Adrenal gland (tissue), 19 donors: ENCODE data around the gene ACBD7. TPM values are rescaled to one million over a fixed set of nuclear protein-coding genes. Genes with fewer than 3 reads are reported as not detected.

Source experiments
- DNase-seq, 7 donors: peaks; one replicate each; pipeline ENCODE4 v3.0.0-alpha.2; 2019 to 2020
- H3K27ac ChIP-seq, 5 donors: fragments of 200-600 bp; sonication (generic) in 4 of 5; 1 replicate in 3 of 5; 2 replicates in 2 of 5; pipeline versions ENCODE4 v1.5.1 to v1.8.0; 2016 to 2020; ENCODE audit warnings: mild to moderate bottlenecking in 1 of 5
- H3K27me3 ChIP-seq: fragments of 200-600 bp; 2 replicates; pipeline ENCODE4 v1.8.0; 2021
- H3K36me3 ChIP-seq, 2 donors: fragments of 200-600 bp; replicated peaks in 1 of 2; 1 replicate in 1 of 2; 2 replicates in 1 of 2; pipeline versions ENCODE4 v1.5.1 to v1.8.0; 2018 to 2022
- H3K4me1 ChIP-seq, 2 donors: fragments of 200-600 bp; replicated peaks in 1 of 2; 1 replicate in 1 of 2; 2 replicates in 1 of 2; pipeline versions ENCODE4 v1.5.1 to v1.8.0; 2018 to 2021
- H3K4me3 ChIP-seq, 4 donors: fragments of 200-600 bp; sonication (generic) in 3 of 4; one replicate each; pipeline ENCODE4 v1.5.1; 2016 to 2018
- H3K9me3 ChIP-seq, 3 donors: fragments of 200-600 bp; sonication (generic) in 1 of 3; replicated peaks in 1 of 3; 1 replicate in 2 of 3; 2 replicates in 1 of 3; pipeline versions ENCODE4 v1.5.1 to v1.8.0; 2016 to 2021
- POLR2A ChIP-seq, 2 donors: fragments of 450-650 bp; IDR thresholded peaks; one replicate each; pipeline ENCODE4 v1.6.1; 2017; ENCODE audit warnings: antibody characterized with exemption in 2 of 2, mild to moderate bottlenecking in 2 of 2, moderate library complexity in 1 of 2
- WGBS, 4 donors: extraction: QIAGEN DNeasy Blood & Tissue Kit in 2 of 4; methylation state at CpG; one replicate each; pipeline versions ENCODE4 v1.1.5 to v1.1.7; 2013 to 2017; 5-methylcytosine and 5-hydroxymethylcytosine counted together
- intact Hi-C, 2 donors: fragments of 100-400 bp; cut with DNase I; formaldehyde crosslinking; loops; one replicate each; pipeline versions ENCODE4 v1.14.1 to v1.15.0; 2022 to 2023
- long read RNA-seq, 10 donors: library from polyadenylated mRNA in 3 of 10; unstranded in 2 of 10; stranded (forward) in 1 of 10; transcript quantifications; one replicate each; pipeline ENCODE4 v2.0.0 and lab custom pipeline, GENCODE V29; 2021 to 2026
- polyA plus RNA-seq, 3 donors: library from polyadenylated mRNA; stranded (reverse); fragments of 200-250 nt in 2 of 3; fragments of 350-450 nt in 1 of 3; fragmentation: Illumina TruSeq in 1 of 3; extraction: RNeasy Lipid Tissue Mini Kit (QIAGEN cat#74804) in 1 of 3; gene quantifications; one replicate each; pipeline ENCODE4 v1.2.3, GENCODE V29; 2013 to 2014
- total RNA-seq, 9 donors: library from RNA; depleted of rRNA in 4 of 9; stranded (reverse); fragments of >200 nt in 4 of 9; fragments of 120-200 nt in 1 of 9; fragmentation: NEBNext Ultra II Directional in 1 of 9; extraction: Animal tissue kit (Norgen Biotek cat#: 25700) in 1 of 9; gene quantifications; one replicate each; pipeline versions ENCODE4 v1.1.0 to v1.2.4, GENCODE V29; 2013 to 2023
- TF ChIP-seq, protein P1 (sequence below), 6 experiments: fragments of 450-650 bp in 4 of 6; fragments of 200-600 bp in 2 of 6; sonication (generic) in 1 of 6; IDR thresholded peaks; 1 replicate in 5 of 6; 2 replicates in 1 of 6; pipeline versions ENCODE4 v1.5.1 to v1.8.0; 2016 to 2021; ENCODE audit warnings: antibody characterized with exemption in 6 of 6, mild to moderate bottlenecking in 2 of 6, moderate library complexity in 1 of 6
- donor health status: healthy with polysubstance abuse.
- donor health status: Bipolar disorder and iron deficiency.
- donor health status: DM: yes; HTN: yes; CAD: no.
- donor health status: DM: no; HTN: no; CAD: no.
- donor health status: DM: no; HTN: no; CAD: no.
- donor health status: DM: yes; HTN: yes; CAD: no.

ACBD7 gene
- 1 to 10 TPM in 1 of 9 donors, under 1 TPM in 3, not detected in 5; 0.23 to 1.4 (median 0.37) TPM for total RNA-seq
- polyA plus RNA-seq, result under 1 TPM in 1 of 3 donors, not detected in 2; 0.18 TPM
- long read RNA-seq, donor 1, result 0 reads
- long read RNA-seq, donor 2, result 0 reads
- long read RNA-seq, donor 3, result 0 reads
- long read RNA-seq, donor 4, result 0 reads
- long read RNA-seq, donor 5, result 0 reads
- long read RNA-seq, donor 6, result 0 reads
- long read RNA-seq, donor 7, partial matches to known transcripts, result 0 of 1 reads
- long read RNA-seq, donor 7, other reads (novel, unspliced or antisense), result 0 of 1 reads
- long read RNA-seq, donor 8, partial matches to known transcripts, result 0 of 1 reads
- long read RNA-seq, donor 8, other reads (novel, unspliced or antisense), result 0 of 1 reads
- long read RNA-seq, donor 9, result 0 reads
- long read RNA-seq, donor 10, result 0 reads

DNA sequence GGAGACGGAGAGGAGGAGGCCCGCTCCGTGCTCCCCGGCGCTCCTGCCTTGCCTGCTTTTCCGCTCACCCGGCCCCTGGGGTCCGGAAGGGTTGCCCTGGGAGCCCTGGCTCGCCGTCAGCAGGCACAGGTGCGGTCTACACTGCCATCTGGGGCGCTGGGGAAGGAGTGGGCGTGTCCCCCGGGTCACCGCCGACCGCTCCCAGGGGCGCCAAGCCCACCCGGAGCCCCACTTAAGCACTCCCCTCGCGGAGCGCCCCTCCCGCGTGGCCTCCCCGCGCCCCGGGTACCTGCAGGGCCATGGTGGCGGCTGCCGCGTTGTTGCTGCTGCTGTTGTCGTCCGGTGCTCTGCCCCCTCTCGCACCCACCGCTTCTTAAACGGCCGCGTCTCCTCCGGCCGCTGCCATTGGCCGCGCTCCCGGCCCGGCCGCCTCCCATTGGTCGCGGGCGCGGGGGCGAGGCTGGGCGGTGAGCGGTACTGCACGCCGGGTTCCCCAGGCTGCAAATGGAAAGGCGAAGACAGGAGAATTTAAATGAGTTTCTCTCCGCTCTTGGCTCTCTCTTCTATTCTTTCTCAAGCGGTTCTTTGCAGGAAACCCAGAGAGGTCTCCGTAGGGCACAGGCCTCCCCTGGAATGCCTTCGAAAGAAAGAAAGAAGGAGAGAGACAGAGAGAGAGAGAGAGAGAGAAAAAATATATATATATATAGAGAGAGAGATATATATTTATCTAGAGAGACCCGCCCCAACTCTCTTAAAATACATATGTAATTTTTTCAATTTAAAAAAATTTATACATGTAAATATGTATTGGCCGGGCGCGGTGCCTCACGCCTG, at the start of gene ACBD7:
Gene ACBD7 (minus strand): TSS at position 349 of the 834 bp plus-strand sequence. CDS start 48 bp downstream, at position 301.
- 6 to 18% (median 9%) methylated on average over 21 to 63 of the region's 63 CpGs for WGBS, 4 donors

DNA sequence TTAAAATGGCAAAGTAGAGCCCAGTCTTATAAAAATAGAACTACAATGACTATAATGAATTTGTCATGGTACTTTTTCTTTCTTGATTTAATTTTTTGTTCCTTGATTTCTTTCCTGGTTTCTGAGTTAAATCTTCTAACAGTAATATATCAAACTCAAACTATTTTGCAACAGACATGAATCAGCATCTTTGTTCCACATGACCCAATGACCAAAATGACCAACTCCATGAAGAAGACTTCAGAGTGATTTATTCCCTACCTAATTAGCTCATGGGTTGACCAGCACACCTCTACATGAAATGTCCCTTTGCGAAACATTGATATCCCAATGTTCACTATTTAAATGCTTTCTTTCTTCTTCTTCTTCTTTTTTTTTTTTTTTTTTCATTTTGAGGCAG, 49.1 kb upstream of the ACBD7 start:
- WGBS, 4 donors, result 91 to 100% (median 100%) methylated on average over 1 of the region's 1 CpG

More for the DNA sequence above, at the start of gene ACBD7:
- TF ChIP-seq, protein P1, sequence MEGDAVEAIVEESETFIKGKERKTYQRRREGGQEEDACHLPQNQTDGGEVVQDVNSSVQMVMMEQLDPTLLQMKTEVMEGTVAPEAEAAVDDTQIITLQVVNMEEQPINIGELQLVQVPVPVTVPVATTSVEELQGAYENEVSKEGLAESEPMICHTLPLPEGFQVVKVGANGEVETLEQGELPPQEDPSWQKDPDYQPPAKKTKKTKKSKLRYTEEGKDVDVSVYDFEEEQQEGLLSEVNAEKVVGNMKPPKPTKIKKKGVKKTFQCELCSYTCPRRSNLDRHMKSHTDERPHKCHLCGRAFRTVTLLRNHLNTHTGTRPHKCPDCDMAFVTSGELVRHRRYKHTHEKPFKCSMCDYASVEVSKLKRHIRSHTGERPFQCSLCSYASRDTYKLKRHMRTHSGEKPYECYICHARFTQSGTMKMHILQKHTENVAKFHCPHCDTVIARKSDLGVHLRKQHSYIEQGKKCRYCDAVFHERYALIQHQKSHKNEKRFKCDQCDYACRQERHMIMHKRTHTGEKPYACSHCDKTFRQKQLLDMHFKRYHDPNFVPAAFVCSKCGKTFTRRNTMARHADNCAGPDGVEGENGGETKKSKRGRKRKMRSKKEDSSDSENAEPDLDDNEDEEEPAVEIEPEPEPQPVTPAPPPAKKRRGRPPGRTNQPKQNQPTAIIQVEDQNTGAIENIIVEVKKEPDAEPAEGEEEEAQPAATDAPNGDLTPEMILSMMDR (IDR thresholded peaks at IDR 0.05), result peak; percentile 40 to 71 (median 58)
- TF ChIP-seq POLR2A (IDR thresholded peaks at IDR 0.05), result no peak
- H3K36me3 ChIP-seq, result no peaks in the 10 kb centered on the region
- no peaks in the 10 kb centered on the region for H3K27me3 ChIP-seq
- intact Hi-C loops, result no loop called here
- no peaks in the 10 kb centered on the region for H3K9me3 ChIP-seq
- H3K27ac ChIP-seq, result no peak within 1 kb of the TSS
- H3K4me1 ChIP-seq, result peaks cover 0 to 4% of the 10 kb centered on the region in 2 donors
- H3K4me3 ChIP-seq, result peak within 1 kb of the TSS in 2 of 4 donors; percentile 37 to 66
- peak; percentile 72 to 86 (median 80) for DNase-seq

DNA sequence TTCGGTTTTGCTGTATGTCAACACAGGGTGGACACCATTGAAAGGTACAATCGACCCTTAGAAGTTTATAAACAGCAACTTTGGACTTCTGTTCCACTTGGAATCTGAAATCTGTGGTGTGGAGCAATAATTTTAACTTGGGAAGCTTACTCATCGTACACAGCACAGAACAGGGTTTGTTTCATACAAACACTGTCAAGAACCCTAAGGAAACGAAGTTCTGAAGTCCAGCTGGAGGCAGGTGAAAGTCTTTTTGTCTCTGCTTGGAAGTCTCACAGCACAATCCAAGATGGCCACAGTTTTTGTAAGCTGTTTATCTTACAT, 48.4 kb upstream of the ACBD7 start:
- DNase-seq, result no peak
- Histone ChIP-seq H3K27ac (no peak overlapping the region), H3K9me3 (no peaks in the 10 kb centered on the region), H3K36me3 (peaks cover 0 to 25% of the 10 kb centered on the region in 2 donors), H3K27me3 (no peaks in the 10 kb centered on the region), H3K4me3 (no peak overlapping the region), H3K4me1 (no peaks in the 10 kb centered on the region)
- 61 to 89% (median 85%) methylated on average over 4 of the region's 4 CpGs for WGBS, 4 donors
- TF ChIP-seq POLR2A (IDR thresholded peaks at IDR 0.05), result no peak
- TF ChIP-seq, protein P1 (IDR thresholded peaks at IDR 0.05), result no peak
- intact Hi-C loops, result no loop called here

More for the DNA sequence above, 49.1 kb upstream of the ACBD7 start:
- Histone ChIP-seq H3K4me3 (no peak overlapping the region), H3K27ac (no peak overlapping the region), H3K4me1 (no peaks in the 10 kb centered on the region), H3K36me3 (peaks cover 0 to 19% of the 10 kb centered on the region in 2 donors), H3K27me3 (no peaks in the 10 kb centered on the region), H3K9me3 (no peaks in the 10 kb centered on the region)
- no peak for DNase-seq
- intact Hi-C loops, result no loop called here
- no peak for TF ChIP-seq POLR2A (IDR thresholded peaks at IDR 0.05)
- TF ChIP-seq, protein P1 (IDR thresholded peaks at IDR 0.05), result no peak
